Measurements from ENCODE around the gene KCNMB1.

GRCh38 chr5:170333161-170333910 is 55.8 kb downstream of the KCNMB1 start:
- TF ChIP-seq JUN (IDR thresholded peaks at IDR 0.05; ENCODE audit: borderline replicate concordance, insufficient read depth, insufficient read length, low read depth) (no peak), CTCF (IDR thresholded peaks at IDR 0.05; ENCODE audit: extremely low read depth in 1 of 2, insufficient read depth in 1 of 2, low read depth in 1 of 2, low read length in 2 of 2) (no peak), POLR2A (IDR thresholded peaks at IDR 0.05; ENCODE audit: low read depth, low read length) (no peak), POLR2AphosphoS5 (IDR thresholded peaks at IDR 0.05; ENCODE audit: insufficient read depth, low read depth, low read length) (no peak), EZH2 (IDR thresholded peaks at IDR 0.05; ENCODE audit: borderline replicate concordance, low read depth, low read length, severe bottlenecking) (no peak), FOS (IDR thresholded peaks at IDR 0.05; ENCODE audit: borderline replicate concordance, insufficient read depth, low read length) (no peak), MYC (IDR thresholded peaks at IDR 0.05; ENCODE audit: low read depth, low read length) (no peak)

Measured in endothelial cell of umbilical vein (primary cell).